GM18519 (cell line): ENCODE measurements around the gene VAC14.

Experiments
- ATAC-seq: cut with Tn5 transposase; IDR thresholded peaks from one replicate; pipeline ENCODE4 v1.9.1; 2021; ENCODE audit warnings: mild to moderate bottlenecking, moderate library complexity; ENCODE audit not compliant: unreplicated experiment, low FRiP score

VAC14 gene

DNA sequence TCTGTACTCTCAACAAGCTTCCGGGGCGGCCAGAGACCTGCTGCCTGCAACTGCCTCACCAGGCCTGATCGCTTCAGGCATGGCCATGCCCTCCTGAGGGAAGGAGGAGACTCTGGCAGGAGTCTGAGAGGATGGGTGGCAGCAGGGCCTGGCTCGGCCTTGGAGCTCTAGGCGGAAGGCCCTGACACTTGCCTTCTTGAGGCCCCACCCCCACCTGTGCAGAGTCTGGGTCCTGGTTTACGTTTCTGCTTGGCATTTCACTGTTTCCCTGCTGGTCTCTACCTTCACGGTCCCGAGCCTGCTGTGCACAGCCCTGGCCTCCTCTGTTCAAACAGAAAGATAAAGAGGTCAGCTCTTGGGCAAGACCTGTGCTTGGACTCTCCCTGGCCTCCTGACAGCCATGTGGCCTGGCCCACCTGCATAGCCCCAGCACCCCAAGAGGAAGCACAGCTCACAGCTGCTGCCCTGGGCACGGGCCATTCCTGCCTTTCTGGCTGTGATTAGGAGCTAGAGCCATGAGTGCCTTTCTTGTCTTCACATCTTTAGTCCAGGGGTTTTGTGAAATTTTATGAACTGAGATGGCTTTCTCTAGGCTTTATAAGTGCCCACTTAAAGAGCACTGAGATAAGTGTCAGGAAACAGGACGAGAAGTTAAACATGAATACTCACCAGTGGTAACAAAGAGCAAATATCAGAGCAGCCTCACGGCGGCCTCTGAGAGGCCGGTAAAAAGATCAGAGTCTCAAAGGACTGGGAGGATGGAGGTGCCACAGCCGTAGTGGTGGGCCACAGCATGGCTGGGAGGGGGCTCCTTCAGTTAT, 89.5 kb downstream of the VAC14 start:
- no peak for ATAC-seq

DNA sequence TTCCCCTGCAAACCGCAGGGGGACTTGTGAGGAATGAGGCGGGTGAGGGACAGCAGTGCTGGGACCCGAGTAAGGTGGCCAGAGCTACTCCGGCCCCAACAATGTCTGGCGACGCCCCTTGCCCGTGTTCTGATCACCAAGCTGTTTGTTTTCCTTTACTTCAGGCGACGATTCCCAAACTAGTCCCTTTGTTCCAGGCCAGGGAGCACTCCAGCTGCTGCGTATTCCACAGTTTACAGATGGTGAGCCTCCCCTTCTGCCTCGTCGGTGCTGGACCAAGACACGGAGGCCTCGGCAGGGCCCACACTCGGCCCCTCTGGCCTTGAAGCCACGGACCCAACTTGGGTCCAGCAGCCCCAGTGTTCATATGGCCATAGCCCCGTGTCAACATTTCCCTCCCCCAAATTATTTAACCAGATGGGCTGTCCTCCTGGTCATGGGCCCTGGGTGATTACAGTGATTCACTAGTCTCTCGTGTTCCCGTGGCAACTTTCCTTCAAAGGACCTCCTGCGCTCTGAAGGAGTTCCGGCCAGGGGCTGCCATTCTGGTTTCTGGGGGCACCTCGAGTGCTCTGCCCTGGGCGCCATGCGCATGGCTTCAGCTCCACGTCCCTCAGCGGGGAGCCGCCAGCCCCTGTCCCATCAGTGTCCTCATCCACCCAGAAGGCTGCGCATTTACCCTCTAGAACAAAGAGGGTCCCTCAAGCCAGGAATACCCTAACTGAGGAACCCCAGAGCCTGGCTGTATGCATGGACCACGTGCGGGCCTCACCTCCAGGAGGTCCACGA, 90.3 kb downstream of the VAC14 start:
- no peak for ATAC-seq

GRCh38 chr16:70709942-70710341, 91.0 kb downstream of the VAC14 start:
- no peak for ATAC-seq

DNA sequence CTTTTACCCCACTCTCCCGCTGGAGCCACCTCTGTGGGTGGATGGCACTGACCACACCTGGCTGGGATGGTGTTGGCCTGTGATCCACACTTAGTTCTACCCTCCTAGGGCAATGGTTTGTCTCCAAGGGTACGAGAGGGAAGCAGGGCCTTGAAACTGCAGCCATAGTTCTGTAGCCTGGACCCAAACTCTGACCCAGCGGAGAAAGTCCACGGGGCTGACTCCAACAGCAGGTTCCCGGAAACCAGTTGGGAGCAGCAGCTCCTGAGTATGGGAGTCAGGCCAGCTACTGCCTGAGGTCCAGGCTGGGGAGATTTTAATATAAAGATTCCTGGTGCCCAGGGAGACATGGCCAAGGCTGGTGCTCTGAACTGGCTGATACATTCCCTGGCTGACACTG, 91.5 kb downstream of the VAC14 start:
- ATAC-seq = no peak

GRCh38 chr16:70708366-70709246, 92.4 kb downstream of the VAC14 start:
- no peak for ATAC-seq

GRCh38 chr16:70706948-70707465, 94.0 kb downstream of the VAC14 start:
- no peak for ATAC-seq

DNA sequence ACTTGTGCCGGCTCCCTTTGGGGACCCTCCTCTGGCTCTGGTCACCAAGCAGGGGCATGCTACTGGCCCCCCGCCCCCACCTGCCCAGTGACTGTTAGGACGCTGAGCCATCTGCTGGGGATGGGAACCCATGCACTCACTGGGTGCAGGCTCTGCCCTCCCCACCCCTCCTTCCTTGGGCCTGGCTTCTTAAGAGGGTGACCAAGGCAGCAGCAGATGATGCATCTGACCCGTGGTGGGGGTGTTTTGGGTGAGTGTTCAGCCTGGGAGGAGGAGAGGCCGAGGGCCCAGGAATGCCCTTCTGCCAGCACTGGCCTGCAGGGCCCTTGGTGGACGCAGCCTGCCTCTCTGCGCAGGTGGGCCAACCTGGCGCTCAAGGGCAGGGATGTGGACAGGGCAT, 95.9 kb downstream of the VAC14 start:
- no peak for ATAC-seq

- ATAC-seq = no peak
These were observed 96.4 kb downstream of the VAC14 start for GRCh38 chr16:70704586-70704985.

- no peak for ATAC-seq
These were observed 97.0 kb downstream of the VAC14 start for GRCh38 chr16:70703835-70704381.

DNA sequence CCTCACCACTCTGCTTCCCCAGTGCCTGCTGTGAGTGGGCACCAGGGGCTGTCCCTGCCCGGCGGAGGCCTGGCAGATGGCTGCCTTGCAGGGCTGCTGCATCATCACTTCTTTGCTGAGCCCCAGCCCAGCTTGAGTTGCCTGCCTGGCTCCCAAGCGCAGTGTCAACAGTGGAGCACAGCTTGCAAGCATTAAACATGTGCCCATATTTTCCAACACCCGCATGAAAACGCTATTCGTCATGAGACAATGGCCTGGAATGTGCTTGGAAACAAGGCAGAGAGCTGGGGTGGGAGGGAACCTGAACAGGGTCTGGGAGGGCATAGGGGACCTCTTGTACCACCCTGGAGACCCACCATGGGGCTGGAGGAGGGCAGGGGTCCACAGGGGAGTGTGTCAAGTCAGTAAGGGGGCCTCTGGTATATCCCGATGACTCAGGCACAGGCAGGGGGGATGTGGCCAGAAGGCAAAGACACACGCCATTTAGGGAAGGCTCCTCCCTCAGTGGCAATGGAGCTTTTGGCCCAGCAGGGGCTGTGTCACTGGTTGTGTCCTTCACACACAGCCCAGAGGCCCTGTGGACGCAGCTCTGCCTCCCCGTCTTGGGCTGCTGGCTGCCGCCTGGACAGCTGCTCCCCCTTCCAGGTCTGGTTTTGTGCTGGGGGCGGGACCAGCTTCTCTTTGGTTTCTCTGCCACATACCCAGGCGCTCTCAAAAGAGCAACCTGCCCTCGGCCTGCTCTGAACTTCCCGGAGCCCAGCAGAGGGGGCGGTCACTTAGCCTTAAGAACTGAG, 97.7 kb downstream of the VAC14 start:
- ATAC-seq = no peak

- no peak for ATAC-seq
These were observed 98.3 kb downstream of the VAC14 start for GRCh38 chr16:70702624-70703023.

- ATAC-seq = no peak
These were observed 99.0 kb downstream of the VAC14 start for GRCh38 chr16:70701998-70702397.

GRCh38 chr16:70701596-70701995, 99.4 kb downstream of the VAC14 start:
- no peak for ATAC-seq

- no peak for ATAC-seq
These were observed 99.9 kb downstream of the VAC14 start for GRCh38 chr16:70701036-70701435.

- no peak for ATAC-seq
These were observed 100.6 kb downstream of the VAC14 start for GRCh38 chr16:70700101-70701020.

GRCh38 chr16:70699696-70700095, 101.3 kb downstream of the VAC14 start:
- no peak for ATAC-seq

DNA sequence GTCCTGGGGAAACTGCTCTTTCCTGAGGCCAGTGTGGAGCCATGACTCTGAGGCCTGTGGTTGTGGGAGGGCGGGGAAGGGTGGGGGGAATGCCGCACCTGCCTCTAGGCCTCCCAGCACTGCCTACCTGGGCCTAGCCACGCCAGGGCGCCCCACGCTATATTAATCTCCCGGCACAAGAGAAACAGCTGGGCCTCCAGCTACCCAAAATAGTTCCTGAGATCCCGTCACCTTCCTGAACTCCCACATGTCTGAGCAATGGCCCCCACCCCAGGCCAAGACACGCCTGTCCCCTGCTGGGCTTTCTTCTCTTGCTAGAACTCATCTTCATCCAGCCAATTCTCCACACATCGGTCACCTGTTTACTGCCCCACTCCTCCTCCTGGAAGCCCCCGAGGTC, 102.1 kb downstream of the VAC14 start:
- ATAC-seq = no peak

GRCh38 chr16:70697594-70698170, 103.3 kb downstream of the VAC14 start:
- ATAC-seq = no peak
